HG03442 (cell line): Measurements from ENCODE around the gene PAX8.

Experiments used
- ATAC-seq: cut with Tn5 transposase; IDR thresholded peaks from one replicate; pipeline ENCODE4 v1.9.1; 2021; ENCODE audit warnings: mild to moderate bottlenecking, moderate library complexity; ENCODE audit not compliant: unreplicated experiment

The PAX8 gene

DNA sequence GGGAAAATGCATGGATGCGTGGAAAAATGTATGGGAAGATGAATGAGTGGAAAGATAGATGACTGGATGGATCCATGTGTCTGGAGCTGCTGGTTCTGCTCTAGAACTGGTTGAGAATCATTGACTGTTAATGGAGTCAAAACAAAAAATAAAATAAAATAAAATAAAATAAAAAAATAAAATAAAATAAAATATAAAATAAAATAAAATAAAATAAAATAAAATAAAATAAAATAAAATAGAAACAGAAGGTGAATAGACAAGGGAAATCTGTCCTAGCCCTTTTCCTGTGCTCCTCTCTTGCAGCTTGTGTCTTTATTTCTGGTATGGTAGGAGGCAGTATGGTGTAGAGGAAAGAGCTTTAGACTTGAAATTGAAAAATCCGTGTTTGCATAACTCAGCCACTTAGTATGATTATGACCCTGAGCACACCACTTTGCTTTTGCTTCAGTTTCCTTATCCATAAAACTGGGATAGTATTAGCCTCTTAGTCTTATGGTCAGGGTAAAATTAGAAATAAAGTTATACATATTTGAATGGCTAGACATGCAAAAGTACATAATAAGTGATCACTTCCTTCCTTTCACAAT lies 54.0 kb downstream of the PAX8 start:
- no peak for ATAC-seq

DNA sequence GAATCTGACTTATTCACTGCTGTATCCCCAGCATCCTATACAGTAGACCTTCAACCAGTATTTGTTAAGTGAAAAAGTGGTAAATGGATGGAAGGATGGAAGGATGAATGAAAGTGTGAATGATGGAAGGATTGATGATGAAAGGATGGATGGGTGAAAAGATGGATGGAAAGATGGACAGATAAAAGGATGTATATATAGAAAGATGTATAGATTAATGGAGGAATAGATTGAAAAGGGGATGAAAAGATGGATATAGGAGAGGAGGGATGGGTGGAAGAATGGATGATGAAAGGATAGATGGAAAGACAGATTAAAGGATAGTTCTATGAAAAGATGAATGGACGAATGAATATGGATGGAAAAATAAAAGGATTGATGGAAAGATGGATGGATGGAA lies 54.9 kb downstream of the PAX8 start:
- no peak for ATAC-seq

DNA sequence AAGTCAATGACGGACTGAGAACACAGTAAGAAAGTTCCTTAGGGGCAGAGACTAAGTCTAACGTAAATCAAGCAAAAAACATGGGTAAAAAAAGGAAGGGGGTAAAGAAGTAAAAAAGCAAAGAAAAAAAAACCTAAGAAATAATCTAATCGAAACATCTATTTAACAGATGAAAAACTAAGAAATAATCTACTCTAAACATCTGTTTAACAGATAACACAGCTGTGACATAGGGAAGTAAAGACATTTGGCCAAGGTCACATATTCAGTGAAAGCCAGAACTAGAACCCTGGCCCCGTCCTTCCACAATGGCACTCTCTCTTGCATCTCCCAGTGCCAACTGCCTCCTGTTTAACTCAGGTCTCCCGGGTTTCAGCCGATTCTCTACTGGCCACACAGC lies 56.9 kb downstream of the PAX8 start:
- ATAC-seq: no peak

DNA sequence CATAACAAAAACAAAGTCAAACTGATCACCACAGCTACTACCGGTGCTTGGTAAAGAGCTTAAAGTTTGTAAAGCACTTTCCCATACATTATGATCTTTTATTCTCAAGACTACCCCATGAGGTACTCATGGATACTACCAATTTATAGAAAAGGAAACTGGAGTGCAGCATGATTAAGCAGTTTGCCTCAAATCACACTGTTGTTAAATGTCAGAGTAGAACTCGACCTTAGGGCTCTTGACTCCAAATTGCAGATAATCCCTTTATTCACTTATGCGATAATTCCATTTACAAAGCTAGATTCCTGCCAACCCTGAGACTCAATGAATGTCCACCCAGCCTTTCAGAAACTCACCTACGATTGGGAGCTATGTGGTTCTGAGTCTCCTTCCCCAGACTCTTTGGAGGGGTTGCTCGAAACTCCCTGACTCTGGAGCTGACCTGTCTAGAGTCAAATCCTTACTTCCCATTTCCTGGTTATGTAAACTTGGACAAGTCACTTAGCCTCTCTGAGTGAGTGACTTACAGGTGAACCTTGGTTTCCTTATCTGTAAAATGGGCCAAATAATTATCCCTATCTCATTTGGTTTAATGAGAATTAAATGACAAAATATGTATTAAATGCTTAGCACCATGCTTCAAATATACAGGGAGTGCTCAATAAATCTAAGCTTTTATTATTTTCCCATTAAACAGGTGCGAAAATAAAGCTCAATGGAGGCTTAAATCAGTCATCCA lies 57.6 kb downstream of the PAX8 start:
- ATAC-seq: no peak

DNA sequence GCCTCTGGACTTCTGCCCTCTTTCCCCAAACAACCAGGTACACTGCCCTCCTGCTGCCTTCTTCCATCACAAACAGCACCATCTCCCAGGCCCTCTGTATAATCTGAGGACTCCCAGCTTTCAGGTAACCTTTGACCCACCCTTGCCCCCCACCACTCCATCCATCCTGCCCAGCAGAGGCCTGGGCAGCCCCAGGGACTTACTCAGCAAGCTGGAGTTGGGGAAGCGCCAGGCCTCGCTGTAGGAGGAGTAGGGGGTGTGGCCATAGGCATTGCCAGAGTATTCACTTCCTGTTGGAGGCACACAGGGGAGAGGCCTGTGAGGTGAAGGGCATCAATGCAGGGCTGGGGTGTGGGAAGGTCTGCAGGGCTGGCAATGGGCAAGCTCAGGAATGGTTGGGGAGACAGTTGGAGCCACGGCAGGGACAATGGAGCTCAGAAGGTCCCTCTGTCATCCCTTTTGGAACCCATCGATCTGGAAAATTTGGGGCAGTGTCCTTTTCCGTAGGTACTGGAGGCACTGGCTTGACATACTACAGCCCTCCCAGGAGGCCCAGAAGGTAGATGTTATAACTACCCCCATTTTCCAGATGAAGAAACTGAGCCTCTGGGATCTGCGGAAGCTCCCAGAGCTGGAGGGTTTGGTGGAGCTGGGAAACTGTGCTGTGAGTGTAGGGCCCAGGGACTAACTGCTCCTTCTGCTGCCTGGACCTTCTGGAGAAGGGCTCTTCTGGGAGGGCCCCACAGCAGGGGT lies 58.7 kb downstream of the PAX8 start:
- no peak for ATAC-seq

DNA sequence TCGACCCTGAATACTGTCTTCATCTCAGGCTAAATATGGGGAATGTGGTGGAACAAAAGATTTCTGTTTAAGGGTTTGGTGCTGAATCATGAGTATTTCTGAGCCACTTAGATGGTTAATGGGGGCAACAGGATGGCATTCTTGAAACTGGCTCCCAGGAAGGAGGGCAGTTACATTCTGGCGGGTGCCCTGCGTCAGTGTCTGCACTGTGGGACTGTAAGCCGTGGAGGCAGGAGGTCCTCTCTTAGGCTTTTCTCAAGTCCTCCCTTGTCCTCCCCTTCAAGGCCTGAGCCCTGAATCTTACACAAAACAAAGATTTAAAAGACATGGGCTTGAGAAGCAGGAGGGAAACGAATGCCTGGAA lies 59.2 kb downstream of the PAX8 start:
- ATAC-seq: no peak

DNA sequence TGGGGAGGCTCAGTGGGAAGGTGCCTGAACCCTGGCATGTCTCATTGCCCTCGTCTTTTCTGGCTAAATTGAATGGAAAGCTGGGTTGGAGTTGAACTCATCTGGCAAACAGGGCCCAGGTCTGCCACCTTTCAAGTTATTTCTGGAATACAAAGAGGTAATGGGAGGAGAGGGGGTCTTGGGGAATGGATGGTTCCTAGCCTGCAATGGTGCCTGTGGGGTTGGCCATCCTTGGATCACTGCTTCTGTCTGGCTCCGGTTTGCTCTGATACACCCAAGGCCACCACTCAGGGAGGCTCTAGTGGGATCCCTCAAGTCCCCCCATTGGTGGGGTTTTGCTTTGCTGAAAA lies 59.7 kb downstream of the PAX8 start:
- ATAC-seq: no peak

DNA sequence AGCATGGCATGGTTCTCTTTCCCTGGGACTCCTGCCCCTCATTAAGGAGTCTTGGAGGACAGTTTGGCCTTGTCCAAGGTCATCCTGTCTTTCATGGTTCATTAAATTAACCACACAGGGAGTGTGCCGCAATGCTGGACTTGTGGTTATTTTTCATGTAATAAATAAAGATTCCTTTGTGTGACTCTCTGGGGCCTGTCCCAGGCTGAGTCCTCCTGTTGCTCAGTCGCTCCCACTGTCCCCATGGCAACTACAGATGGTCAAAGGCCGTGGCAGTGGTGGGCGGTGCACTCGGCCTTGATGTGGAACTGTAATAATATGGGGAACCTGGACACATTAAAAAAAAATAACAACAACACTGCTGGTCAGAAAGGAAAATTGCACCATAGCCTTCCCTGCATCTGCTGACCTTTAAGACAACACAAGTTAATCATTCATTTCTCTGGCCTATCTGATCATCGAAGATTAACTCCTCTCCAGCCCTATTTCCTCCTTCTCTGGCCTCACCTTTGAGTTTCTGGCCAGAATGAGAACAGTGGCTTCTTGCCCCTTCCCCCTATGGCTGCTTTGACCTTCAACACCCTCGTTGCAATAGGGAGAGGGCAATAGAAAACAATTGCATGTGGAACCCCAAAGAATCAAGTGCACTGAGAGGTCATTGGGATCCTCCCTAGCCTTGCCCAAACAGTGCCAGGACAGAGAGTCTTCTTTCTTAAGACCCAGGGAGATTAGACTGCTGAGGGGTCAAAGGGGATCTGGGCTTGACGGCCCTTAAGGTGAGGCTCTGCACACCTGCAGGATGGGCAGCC lies 60.2 kb downstream of the PAX8 start:
- ATAC-seq: no peak

DNA sequence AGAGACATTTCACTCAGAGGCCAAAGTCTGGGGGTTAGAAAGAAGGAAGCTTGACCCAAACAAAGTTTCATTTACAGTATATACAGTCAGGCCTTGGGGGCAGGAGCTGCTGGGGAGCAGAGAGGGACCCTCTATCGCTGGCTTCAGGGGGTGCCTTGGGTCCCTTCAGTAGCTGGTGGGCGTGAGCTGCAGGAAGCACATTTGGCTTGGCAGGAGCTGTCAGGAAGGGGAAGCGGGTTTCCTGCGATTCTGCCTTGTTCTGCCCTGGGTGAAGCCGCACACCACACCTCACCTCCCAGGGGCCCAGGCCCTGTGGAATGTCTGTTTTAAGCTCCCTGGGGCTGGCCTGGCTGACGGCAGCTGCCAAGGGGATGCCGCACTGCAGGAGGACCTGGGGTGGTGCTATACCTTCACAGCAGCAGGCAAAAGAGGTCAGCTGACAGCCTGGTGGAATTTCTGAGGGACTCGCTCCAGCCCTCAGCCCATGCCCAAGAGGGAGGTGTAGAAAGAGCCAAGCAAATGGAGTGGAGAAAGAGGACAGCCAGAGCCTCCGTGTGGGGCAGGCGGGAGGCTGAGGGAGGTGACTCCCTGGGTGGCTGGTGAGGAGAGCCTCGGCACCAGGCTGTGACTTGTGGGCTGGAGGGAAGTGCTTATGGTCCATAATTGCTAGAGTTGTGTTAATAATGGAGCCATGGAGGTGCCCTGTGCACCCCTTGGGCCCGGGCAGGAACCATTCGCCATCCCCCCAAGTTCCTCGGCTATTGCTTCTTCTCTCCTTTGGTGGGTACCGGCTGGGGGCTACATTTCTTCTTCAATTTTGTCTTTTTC lies 61.1 kb downstream of the PAX8 start:
- no peak for ATAC-seq

DNA sequence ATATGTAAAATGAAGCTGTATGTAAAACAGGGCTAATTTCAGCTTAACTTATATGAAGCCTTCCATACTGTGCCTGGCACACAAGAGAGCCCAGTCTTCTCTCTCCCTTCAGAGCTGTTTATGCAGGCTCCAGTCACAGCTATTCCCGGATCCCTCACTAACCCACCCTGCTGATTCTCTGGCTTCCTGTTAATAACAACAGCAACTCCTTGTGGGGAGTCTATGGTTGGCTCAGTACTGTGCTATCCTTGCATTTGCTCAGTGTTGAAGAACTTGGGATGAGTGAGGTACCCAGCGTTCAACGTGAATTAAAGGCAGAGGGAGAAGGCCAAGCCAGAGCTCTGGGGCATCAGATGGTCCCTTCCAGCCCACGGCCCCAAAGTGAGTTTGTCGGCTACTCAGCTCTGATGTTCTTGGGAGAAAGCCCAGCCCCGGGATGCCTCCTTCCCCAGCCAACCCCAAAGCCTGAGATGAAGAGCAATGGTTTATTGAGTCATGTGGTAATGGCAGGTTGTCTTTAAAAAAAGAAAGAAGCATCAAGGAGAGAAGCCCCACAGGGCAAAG lies 61.7 kb downstream of the PAX8 start:
- no peak for ATAC-seq

DNA sequence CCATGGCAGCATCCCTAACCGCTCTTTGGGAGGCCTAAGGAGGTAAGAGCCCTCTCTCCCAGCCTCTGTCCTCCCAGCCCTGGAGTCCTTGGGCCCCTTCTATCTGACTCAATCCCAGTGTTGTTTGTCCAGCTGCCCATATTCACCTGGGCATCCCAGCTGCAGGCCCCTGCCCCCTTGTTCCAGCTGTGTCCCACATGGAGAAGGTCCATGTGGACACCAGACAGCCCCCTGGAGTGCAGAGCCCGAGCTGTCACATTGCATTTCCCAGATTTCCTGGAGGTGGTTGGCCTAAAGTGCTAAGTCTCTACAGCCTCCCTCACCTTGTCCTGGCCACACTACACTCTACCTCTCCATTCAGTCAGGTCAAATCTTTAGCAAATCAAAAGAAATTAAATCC lies 62.4 kb downstream of the PAX8 start:
- no peak for ATAC-seq

DNA sequence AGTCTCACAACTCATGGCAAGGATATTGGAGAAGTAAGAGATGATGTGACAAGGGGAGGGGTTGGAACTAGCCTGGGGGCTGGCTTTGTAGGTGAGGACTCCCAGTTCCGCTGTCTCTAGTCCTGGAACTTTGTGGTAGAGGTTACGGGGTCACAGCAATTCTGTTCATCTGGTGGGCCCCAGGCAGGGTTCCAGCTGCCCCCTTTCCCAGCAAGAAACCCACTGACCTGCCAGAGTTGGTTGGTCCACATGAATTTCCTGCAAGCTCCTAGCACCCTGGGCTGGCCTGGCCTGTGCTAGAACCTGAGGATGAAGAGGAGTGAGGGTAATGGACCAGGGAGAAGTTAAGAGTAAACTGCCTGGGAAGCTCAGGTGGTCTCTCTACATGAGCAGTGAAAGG lies 63.7 kb downstream of the PAX8 start:
- ATAC-seq: no peak

DNA sequence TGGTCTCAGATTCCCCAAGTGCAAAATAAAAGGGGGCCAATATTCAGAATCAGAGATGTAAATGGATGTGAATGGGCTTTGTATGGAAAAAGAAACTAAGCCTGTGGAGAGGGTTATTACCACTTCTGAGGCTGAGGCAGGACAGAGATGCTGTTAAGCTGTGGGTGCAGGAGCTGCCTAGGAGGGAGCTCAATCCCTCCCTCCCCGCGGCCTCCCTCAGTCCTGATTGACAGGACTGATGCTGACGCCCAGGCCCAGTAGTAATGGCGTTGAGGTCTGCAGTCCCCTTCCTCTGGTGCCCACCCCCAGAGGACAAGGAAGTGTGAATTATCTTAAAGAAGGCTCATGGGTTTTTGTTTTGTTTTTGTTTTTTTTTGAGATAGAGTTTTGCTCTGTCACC lies 64.6 kb downstream of the PAX8 start:
- no peak for ATAC-seq

DNA sequence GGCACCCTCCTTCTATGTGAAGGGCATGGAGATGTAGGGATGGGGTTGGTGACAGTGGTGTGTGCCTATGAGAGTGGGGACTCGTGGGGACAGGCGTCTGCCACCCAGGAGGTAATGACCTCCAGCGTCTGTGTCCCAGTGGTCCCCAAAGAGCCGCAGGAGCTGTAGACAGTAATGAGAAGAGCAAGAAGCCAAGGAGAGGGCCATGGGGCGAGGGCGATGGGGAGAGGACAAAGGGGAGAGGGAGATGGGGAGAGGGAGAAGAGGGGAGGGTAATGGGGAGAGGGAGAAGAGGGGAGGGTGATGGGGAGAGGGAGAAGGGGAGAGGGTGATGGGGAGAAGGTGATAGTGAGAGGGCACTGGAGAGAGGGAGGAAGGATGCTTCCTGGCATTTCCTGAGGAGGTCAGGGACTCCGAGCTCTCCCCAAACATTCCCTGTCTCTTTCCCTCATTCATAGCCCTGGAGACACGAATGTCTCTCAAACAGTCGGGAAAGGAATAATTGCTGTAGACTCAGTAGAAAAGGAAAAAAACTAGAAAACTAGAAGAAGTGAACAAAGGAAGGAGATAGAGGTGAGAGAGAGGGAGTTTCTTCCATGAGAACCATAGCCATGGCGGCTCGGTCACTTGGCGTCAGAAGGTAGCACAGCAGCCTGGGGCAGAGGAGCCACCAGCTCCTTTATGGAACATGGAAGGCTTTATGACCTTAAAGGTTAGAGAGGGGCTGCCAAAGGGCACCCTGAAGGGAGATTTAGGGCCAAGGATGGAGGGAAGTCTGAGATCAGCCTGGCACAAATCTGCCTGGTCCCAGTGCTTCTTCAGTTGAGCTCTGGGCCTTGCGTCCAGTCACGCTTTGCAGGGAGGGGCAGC lies 65.4 kb downstream of the PAX8 start:
- ATAC-seq: no peak

DNA sequence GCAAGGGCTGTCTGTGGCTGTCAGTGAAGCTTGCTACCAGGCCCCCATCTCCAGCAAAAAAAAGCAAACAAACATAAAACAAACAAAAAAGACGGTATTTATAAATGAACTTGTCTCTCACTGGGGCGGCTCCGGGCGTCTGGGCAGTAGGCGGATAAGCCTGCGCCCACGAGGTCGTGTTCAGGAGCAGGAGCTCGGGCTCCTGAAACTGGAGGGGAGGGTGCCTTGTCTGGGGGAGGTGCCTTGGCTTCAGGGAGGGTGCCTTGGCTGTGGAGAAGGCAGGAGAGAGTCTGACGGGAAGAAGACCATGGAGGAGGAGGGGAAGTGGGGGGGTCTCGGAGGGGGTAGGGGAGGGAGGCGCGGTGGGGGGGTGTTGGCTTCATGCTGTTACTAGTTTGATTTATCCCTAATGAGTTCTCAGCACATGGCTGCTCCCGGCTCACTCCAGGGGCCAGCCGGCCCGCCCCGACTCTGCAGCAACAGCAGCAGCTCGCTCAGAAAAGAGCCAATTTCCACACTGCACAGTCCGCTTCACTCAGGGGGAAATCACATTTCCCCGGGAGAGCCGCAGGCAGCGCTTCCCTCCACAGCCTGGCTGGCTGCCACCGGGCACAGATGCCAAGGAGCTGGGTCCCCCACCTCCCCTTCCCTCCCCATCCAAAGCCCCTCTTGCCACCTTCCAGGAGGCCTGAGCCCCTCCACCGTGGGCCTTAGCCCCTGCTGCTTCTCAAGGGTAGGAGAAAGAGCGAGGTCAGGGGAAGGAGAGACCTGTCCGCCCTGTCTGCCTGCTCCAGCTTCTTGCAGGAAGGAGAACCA lies 66.3 kb downstream of the PAX8 start:
- ATAC-seq: no peak

DNA sequence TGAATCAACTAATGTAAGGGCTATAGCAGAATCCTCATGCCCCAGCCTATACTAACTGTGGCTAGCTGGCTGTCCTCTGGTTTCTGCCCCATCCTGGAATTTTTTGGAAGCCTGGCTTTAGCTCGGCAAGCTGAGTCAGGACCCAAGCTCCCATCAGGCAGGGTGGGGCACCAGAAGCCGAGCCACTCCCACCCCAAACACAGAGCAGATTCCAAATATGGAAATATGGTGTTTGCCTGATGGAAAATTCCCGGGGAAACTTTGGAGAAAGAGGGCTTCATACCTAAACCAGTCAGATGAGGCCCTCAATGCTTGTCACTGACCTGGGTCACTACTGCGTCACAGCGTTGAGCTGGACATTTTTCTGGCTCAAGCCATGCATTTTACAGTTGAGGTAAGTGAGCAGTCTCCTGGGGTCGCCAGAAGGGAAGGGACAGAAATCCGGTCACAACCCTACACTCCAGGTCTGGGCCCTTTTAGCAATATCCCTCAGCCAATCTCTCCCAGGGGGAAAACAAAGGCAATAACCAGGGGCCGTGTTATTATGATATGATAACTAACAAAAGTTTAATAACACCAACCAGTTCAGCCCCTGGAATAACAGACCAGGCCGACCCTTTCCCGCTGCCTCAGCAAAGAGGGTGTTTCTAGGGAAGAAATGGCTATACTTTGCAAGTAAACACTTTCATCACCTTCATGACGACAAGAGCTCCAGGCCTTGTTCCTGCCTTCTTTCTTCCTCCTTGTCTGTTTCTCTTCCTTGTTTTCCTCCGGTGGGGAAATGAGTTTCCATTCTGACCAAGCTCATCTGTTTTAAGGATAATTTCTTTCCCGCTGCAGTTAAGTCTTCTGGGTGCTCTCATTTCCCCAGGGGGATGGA lies 67.3 kb downstream of the PAX8 start:
- ATAC-seq: no peak

DNA sequence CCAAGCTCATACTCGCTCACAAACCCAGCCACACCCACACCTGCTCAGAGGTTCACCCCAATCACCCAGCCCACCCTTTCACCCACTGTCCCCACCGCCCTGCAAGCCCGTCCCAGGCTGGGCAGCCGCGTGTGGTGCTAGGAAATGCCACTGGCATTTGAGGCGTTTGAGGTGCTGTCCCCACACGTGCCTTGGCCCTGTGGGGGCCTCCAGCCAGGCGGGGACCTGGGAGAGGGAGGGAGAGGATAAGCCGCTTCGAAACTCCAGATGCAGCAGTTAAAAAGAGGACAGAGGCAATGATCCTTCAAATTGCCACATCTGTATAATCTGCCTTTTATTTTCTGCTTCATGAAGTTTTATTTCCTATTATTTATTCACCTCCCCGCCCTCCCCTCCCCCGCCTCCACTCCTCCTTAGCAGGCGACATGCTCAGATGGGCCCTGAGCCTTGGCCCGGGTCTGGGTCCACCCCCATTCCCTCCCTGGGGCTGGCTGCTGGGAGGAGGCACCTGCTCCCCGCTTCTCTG lies 69.0 kb downstream of the PAX8 start:
- no peak for ATAC-seq
